ENCODE results near the gene RNU2-63P. TPM values are rescaled to one million over a fixed set of nuclear protein-coding genes. Genes with fewer than 3 reads are reported as not detected.

RNU2-63P gene
- total RNA-seq: not detected

- peak within 1 kb of the TSS; percentile 77 to 91 (median 82) for H3K9ac ChIP-seq (ENCODE audit: low read depth in 1 of 3, low read length in 3 of 3)
- no peaks in the 10 kb centered on the region for H3K36me3 ChIP-seq (ENCODE audit: control insufficient read depth in 3 of 3, insufficient read depth in 3 of 3, low read length in 3 of 3)
- H3K4me1 ChIP-seq (ENCODE audit: control insufficient read depth in 3 of 3, insufficient read depth in 3 of 3, low read length in 3 of 3): peaks cover 5 to 12% (median 6%) of the 10 kb centered on the region in 3 donors
- peak within 1 kb of the TSS; percentile 86 to 91 (median 89) for H3K4me3 ChIP-seq (ENCODE audit: low read length in 3 of 3)
- no peak within 1 kb of the TSS for H3K27ac ChIP-seq (ENCODE audit: low read depth, low read length)
- no peaks in the 10 kb centered on the region for H3K9me3 ChIP-seq (ENCODE audit: control insufficient read depth in 3 of 3, low read length in 3 of 3)
- no peaks in the 10 kb centered on the region for H3K27me3 ChIP-seq (ENCODE audit: control insufficient read depth in 3 of 3, insufficient read depth in 3 of 3, low read length in 3 of 3)
These were observed at the start of gene RNU2-63P for GRCh38 chr2:88016086-88016959. Gene RNU2-63P (minus strand): TSS chr2:88016547.

GRCh38 chr2:88061295-88061694 is 44.9 kb upstream of the RNU2-63P start:
- Histone ChIP-seq H3K27ac (ENCODE audit: low read depth, low read length) (no peak overlapping the region), H3K27me3 (ENCODE audit: control insufficient read depth in 3 of 3, insufficient read depth in 3 of 3, low read length in 3 of 3) (no peaks in the 10 kb centered on the region), H3K4me1 (ENCODE audit: control insufficient read depth in 3 of 3, insufficient read depth in 3 of 3, low read length in 3 of 3) (peaks cover 0 to 4% (median under 1%) of the 10 kb centered on the region in 3 donors), H3K9me3 (ENCODE audit: control insufficient read depth in 3 of 3, low read length in 3 of 3) (no peaks in the 10 kb centered on the region), H3K4me3 (ENCODE audit: low read length in 3 of 3) (no peak overlapping the region), H3K36me3 (ENCODE audit: control insufficient read depth in 3 of 3, insufficient read depth in 3 of 3, low read length in 3 of 3) (no peaks in the 10 kb centered on the region), H3K9ac (ENCODE audit: low read depth in 1 of 3, low read length in 3 of 3) (no peak overlapping the region)

GRCh38 chr2:88060907-88061275 is 44.5 kb upstream of the RNU2-63P start:
- H3K9me3 ChIP-seq (ENCODE audit: control insufficient read depth in 3 of 3, low read length in 3 of 3): no peaks in the 10 kb centered on the region
- H3K27me3 ChIP-seq (ENCODE audit: control insufficient read depth in 3 of 3, insufficient read depth in 3 of 3, low read length in 3 of 3): no peaks in the 10 kb centered on the region
- no peak overlapping the region for H3K27ac ChIP-seq (ENCODE audit: low read depth, low read length)
- H3K4me3 ChIP-seq (ENCODE audit: low read length in 3 of 3): no peak overlapping the region
- H3K36me3 ChIP-seq (ENCODE audit: control insufficient read depth in 3 of 3, insufficient read depth in 3 of 3, low read length in 3 of 3): no peaks in the 10 kb centered on the region
- H3K9ac ChIP-seq (ENCODE audit: low read depth in 1 of 3, low read length in 3 of 3): no peak overlapping the region
- peaks cover 3 to 8% (median 4%) of the 10 kb centered on the region in 3 donors for H3K4me1 ChIP-seq (ENCODE audit: control insufficient read depth in 3 of 3, insufficient read depth in 3 of 3, low read length in 3 of 3)

- Histone ChIP-seq H3K27me3 (ENCODE audit: control insufficient read depth in 3 of 3, insufficient read depth in 3 of 3, low read length in 3 of 3) (no peaks in the 10 kb centered on the region), H3K9ac (ENCODE audit: low read depth in 1 of 3, low read length in 3 of 3) (no peak overlapping the region), H3K4me1 (ENCODE audit: control insufficient read depth in 3 of 3, insufficient read depth in 3 of 3, low read length in 3 of 3) (peaks cover 3 to 8% (median 4%) of the 10 kb centered on the region in 3 donors), H3K4me3 (ENCODE audit: low read length in 3 of 3) (no peak overlapping the region), H3K9me3 (ENCODE audit: control insufficient read depth in 3 of 3, low read length in 3 of 3) (no peaks in the 10 kb centered on the region), H3K36me3 (ENCODE audit: control insufficient read depth in 3 of 3, insufficient read depth in 3 of 3, low read length in 3 of 3) (no peaks in the 10 kb centered on the region), H3K27ac (ENCODE audit: low read depth, low read length) (no peak overlapping the region)
These were observed 43.9 kb upstream of the RNU2-63P start for GRCh38 chr2:88059979-88060906.

- H3K4me3 ChIP-seq (ENCODE audit: low read length in 3 of 3): no peak overlapping the region
- H3K36me3 ChIP-seq (ENCODE audit: control insufficient read depth in 3 of 3, insufficient read depth in 3 of 3, low read length in 3 of 3): no peaks in the 10 kb centered on the region
- H3K27me3 ChIP-seq (ENCODE audit: control insufficient read depth in 3 of 3, insufficient read depth in 3 of 3, low read length in 3 of 3): no peaks in the 10 kb centered on the region
- H3K4me1 ChIP-seq (ENCODE audit: control insufficient read depth in 3 of 3, insufficient read depth in 3 of 3, low read length in 3 of 3): peaks cover 14 to 21% (median 20%) of the 10 kb centered on the region in 3 donors
- H3K9me3 ChIP-seq (ENCODE audit: control insufficient read depth in 3 of 3, low read length in 3 of 3): no peaks in the 10 kb centered on the region
- H3K9ac ChIP-seq (ENCODE audit: low read depth in 1 of 3, low read length in 3 of 3): no peak overlapping the region
- no peak overlapping the region for H3K27ac ChIP-seq (ENCODE audit: low read depth, low read length)
These were observed 41.8 kb upstream of the RNU2-63P start for GRCh38 chr2:88058191-88058590.

GRCh38 chr2:88057437-88057844 is 41.1 kb upstream of the RNU2-63P start:
- no peaks in the 10 kb centered on the region for H3K27me3 ChIP-seq (ENCODE audit: control insufficient read depth in 3 of 3, insufficient read depth in 3 of 3, low read length in 3 of 3)
- H3K4me3 ChIP-seq (ENCODE audit: low read length in 3 of 3): no peak overlapping the region
- H3K4me1 ChIP-seq (ENCODE audit: control insufficient read depth in 3 of 3, insufficient read depth in 3 of 3, low read length in 3 of 3): peaks cover 16 to 24% (median 23%) of the 10 kb centered on the region in 3 donors
- no peak overlapping the region for H3K9ac ChIP-seq (ENCODE audit: low read depth in 1 of 3, low read length in 3 of 3)
- no peaks in the 10 kb centered on the region for H3K36me3 ChIP-seq (ENCODE audit: control insufficient read depth in 3 of 3, insufficient read depth in 3 of 3, low read length in 3 of 3)
- H3K9me3 ChIP-seq (ENCODE audit: control insufficient read depth in 3 of 3, low read length in 3 of 3): no peaks in the 10 kb centered on the region
- no peak overlapping the region for H3K27ac ChIP-seq (ENCODE audit: low read depth, low read length)

- no peaks in the 10 kb centered on the region for H3K27me3 ChIP-seq (ENCODE audit: control insufficient read depth in 3 of 3, insufficient read depth in 3 of 3, low read length in 3 of 3)
- peak within 1 kb of the TSS; percentile 62 to 97 (median 75) for H3K4me3 ChIP-seq (ENCODE audit: low read length in 3 of 3)
- H3K9ac ChIP-seq (ENCODE audit: low read depth in 1 of 3, low read length in 3 of 3): peak within 1 kb of the TSS; percentile 90 to 94 (median 94)
- no peaks in the 10 kb centered on the region for H3K36me3 ChIP-seq (ENCODE audit: control insufficient read depth in 3 of 3, insufficient read depth in 3 of 3, low read length in 3 of 3)
- H3K9me3 ChIP-seq (ENCODE audit: control insufficient read depth in 3 of 3, low read length in 3 of 3): no peaks in the 10 kb centered on the region
- peak within 1 kb of the TSS; percentile 94 for H3K27ac ChIP-seq (ENCODE audit: low read depth, low read length)
- peaks cover 19 to 28% (median 27%) of the 10 kb centered on the region in 3 donors for H3K4me1 ChIP-seq (ENCODE audit: control insufficient read depth in 3 of 3, insufficient read depth in 3 of 3, low read length in 3 of 3)
These were observed 39.2 kb upstream of the RNU2-63P start, which contains the start of gene KRCC1 for GRCh38 chr2:88055371-88056128. Gene KRCC1 (minus strand): TSS chr2:88055783. CDS start chr2:88028563, 27,220 bp downstream.

GRCh38 chr2:88054782-88055370 is 38.5 kb upstream of the RNU2-63P start:
- no peaks in the 10 kb centered on the region for H3K27me3 ChIP-seq (ENCODE audit: control insufficient read depth in 3 of 3, insufficient read depth in 3 of 3, low read length in 3 of 3)
- H3K9me3 ChIP-seq (ENCODE audit: control insufficient read depth in 3 of 3, low read length in 3 of 3): no peaks in the 10 kb centered on the region
- H3K9ac ChIP-seq (ENCODE audit: low read depth in 1 of 3, low read length in 3 of 3): peak overlapping the region; percentile 90 to 94 (median 94)
- peaks cover 19 to 28% (median 27%) of the 10 kb centered on the region in 3 donors for H3K4me1 ChIP-seq (ENCODE audit: control insufficient read depth in 3 of 3, insufficient read depth in 3 of 3, low read length in 3 of 3)
- H3K4me3 ChIP-seq (ENCODE audit: low read length in 3 of 3): peak overlapping the region; percentile 62 to 97 (median 75)
- H3K27ac ChIP-seq (ENCODE audit: low read depth, low read length): peak overlapping the region; percentile 94
- H3K36me3 ChIP-seq (ENCODE audit: control insufficient read depth in 3 of 3, insufficient read depth in 3 of 3, low read length in 3 of 3): no peaks in the 10 kb centered on the region

Data from skeletal muscle tissue (tissue), 4 donors.